Measurements from ENCODE around the gene MAP3K9.

Gene MAP3K9

GRCh38 chr14:70789361-70789760 lies 20.0 kb downstream of the MAP3K9 start:
- no peak for DNase-seq
- H3K4me1 Mint-ChIP-seq = peaks cover 26% of the 10 kb centered on the region
- H3K9me3 Mint-ChIP-seq = no peaks in the 10 kb centered on the region
- H3K36me3 Mint-ChIP-seq (ENCODE audit: low read depth) = peaks cover 21% of the 10 kb centered on the region
- peaks cover 6% of the 10 kb centered on the region for H3K27me3 Mint-ChIP-seq (ENCODE audit: low read depth, poor library complexity)
- no peak overlapping the region for H3K4me3 Mint-ChIP-seq
- TF ChIP-seq, protein P1, sequence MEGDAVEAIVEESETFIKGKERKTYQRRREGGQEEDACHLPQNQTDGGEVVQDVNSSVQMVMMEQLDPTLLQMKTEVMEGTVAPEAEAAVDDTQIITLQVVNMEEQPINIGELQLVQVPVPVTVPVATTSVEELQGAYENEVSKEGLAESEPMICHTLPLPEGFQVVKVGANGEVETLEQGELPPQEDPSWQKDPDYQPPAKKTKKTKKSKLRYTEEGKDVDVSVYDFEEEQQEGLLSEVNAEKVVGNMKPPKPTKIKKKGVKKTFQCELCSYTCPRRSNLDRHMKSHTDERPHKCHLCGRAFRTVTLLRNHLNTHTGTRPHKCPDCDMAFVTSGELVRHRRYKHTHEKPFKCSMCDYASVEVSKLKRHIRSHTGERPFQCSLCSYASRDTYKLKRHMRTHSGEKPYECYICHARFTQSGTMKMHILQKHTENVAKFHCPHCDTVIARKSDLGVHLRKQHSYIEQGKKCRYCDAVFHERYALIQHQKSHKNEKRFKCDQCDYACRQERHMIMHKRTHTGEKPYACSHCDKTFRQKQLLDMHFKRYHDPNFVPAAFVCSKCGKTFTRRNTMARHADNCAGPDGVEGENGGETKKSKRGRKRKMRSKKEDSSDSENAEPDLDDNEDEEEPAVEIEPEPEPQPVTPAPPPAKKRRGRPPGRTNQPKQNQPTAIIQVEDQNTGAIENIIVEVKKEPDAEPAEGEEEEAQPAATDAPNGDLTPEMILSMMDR (IDR thresholded peaks at IDR 0.05) = no peak
- no peak overlapping the region for H3K27ac Mint-ChIP-seq

DNA sequence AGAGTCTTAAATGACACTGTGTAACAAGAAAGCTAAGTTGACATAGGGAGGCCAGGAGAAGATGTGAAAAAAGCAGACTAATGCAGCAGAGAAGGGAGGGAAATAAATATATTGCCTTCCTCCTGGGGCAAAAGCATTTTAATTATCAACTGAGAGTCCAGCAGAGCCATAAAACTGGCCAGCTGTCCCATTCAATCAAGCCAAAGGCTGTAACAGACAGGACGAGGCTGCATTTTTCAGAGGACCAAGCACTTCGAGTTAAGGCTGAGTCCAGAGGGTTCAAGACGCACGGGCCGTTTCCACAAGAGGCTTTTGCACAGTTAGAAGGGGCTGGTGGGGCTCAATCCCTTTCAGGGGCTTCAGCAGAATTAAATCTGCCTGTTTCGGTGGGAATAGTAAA lies 20.4 kb downstream of the MAP3K9 start:
- peaks cover 17% of the 10 kb centered on the region for H3K36me3 Mint-ChIP-seq (ENCODE audit: low read depth)
- TF ChIP-seq, protein P1 (IDR thresholded peaks at IDR 0.05) = no peak
- peak overlapping the region; percentile 19 for H3K27ac Mint-ChIP-seq
- peaks cover 6% of the 10 kb centered on the region for H3K27me3 Mint-ChIP-seq (ENCODE audit: low read depth, poor library complexity)
- no peak overlapping the region for H3K4me3 Mint-ChIP-seq
- DNase-seq = no peak
- H3K4me1 Mint-ChIP-seq = peaks cover 26% of the 10 kb centered on the region
- no peaks in the 10 kb centered on the region for H3K9me3 Mint-ChIP-seq

- no peak for DNase-seq
- Mint-ChIP-seq H3K4me3 (no peak overlapping the region), H3K36me3 (ENCODE audit: low read depth) (peaks cover 7% of the 10 kb centered on the region), H3K27me3 (ENCODE audit: low read depth, poor library complexity) (no peaks in the 10 kb centered on the region), H3K27ac (no peak overlapping the region), H3K9me3 (no peaks in the 10 kb centered on the region), H3K4me1 (peaks cover 22% of the 10 kb centered on the region)
- TF ChIP-seq, protein P1 (IDR thresholded peaks at IDR 0.05) = no peak
Observed at GRCh38 chr14:70785556-70785955, 23.8 kb downstream of the MAP3K9 start.

- no peaks in the 10 kb centered on the region for H3K27me3 Mint-ChIP-seq (ENCODE audit: low read depth, poor library complexity)
- H3K4me3 Mint-ChIP-seq = no peak overlapping the region
- no peak overlapping the region for H3K27ac Mint-ChIP-seq
- TF ChIP-seq, protein P1 (IDR thresholded peaks at IDR 0.05) = no peak
- H3K9me3 Mint-ChIP-seq = no peaks in the 10 kb centered on the region
- H3K4me1 Mint-ChIP-seq = peaks cover 15% of the 10 kb centered on the region
- peaks cover 7% of the 10 kb centered on the region for H3K36me3 Mint-ChIP-seq (ENCODE audit: low read depth)
- no peak for DNase-seq
Observed at GRCh38 chr14:70784886-70785285, 24.4 kb downstream of the MAP3K9 start.

DNA sequence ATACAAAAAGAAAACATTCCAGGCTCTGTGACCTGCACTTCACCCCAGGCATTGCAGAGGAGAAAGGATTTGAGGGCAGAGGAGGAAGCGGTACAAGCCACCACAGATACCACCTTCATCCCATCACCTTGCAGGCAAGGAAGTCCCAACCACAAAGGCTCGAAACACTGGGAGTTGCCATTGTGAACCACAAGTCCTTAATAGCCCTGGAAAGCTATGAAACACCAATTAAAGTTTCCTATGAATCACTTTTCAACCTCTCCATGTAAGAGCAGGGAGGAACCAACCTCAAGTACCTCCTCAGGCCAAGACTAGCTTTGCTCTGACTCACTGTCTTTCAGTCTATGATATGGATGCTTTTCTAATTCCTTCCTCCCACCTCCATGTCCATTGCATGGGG lies 27.0 kb downstream of the MAP3K9 start:
- no peaks in the 10 kb centered on the region for H3K4me1 Mint-ChIP-seq
- TF ChIP-seq, protein P1 (IDR thresholded peaks at IDR 0.05) = no peak
- no peaks in the 10 kb centered on the region for H3K27me3 Mint-ChIP-seq (ENCODE audit: low read depth, poor library complexity)
- H3K36me3 Mint-ChIP-seq (ENCODE audit: low read depth) = peaks cover 7% of the 10 kb centered on the region
- no peak overlapping the region for H3K27ac Mint-ChIP-seq
- DNase-seq = no peak
- H3K9me3 Mint-ChIP-seq = no peaks in the 10 kb centered on the region
- H3K4me3 Mint-ChIP-seq = no peak overlapping the region

DNA sequence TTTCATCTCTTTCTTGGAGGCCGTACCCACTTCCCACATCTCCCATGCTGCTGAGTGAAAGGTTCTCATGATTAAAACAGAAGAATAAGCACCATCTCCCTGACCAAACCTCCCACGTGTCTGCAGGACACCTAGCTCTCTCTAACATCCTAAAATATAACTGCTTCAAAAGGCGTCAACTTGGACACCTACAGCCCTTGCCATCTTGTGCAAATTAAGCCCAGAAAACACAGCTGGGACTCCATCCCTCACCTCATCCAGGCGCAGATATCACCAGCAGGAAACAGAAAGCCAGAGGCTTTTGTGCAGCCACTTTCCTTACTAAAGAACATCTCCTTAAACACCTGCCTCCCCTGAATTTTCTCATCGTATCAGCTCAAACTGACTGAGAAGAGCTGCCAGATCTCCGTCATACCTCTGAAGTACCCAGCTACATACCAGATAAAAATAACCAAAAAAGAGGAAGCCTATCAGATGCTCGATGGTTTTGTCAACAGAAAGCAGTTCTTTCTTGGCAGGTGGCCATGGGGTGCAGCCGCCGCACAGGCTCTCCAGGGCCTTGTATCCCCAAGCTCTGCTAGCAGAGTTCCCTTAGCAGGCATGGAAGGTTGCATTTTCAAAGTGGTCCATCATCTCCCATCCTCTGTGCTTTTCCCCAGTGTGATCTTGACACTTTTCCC lies 28.8 kb downstream of the MAP3K9 start:
- Mint-ChIP-seq H3K27ac (no peak overlapping the region), H3K4me3 (no peak overlapping the region), H3K9me3 (no peaks in the 10 kb centered on the region), H3K4me1 (no peaks in the 10 kb centered on the region), H3K36me3 (ENCODE audit: low read depth) (peaks cover 3% of the 10 kb centered on the region), H3K27me3 (ENCODE audit: low read depth, poor library complexity) (no peaks in the 10 kb centered on the region)
- TF ChIP-seq, protein P1 (IDR thresholded peaks at IDR 0.05) = no peak
- no peak for DNase-seq

Data from nephron progenitor cell (in vitro differentiated cells).